Cardiac muscle cell (in vitro differentiated cells and primary cell): ENCODE results near the gene BDKRB1. TPM values are rescaled to one million over a fixed set of nuclear protein-coding genes. Genes with fewer than 3 reads are reported as not detected.
A peak's percentile ranks its signal among the peaks of the same experiment; 100 is the strongest.

Experiments
- DNase-seq, 2 donors: peaks; one replicate each; pipeline versions ENCODE4 v3.0.0 to v3.0.0-alpha.2; 2010 to 2017; ENCODE audit warnings: low read depth in 1 of 2, low spot score in 1 of 2
- H3K27ac ChIP-seq: fragments of 200-600 bp; sonication (generic); 2 replicates; pipeline ENCODE4 v1.5.1; 2016
- H3K27me3 ChIP-seq: fragments of 200-600 bp; sonication (generic); 2 replicates; pipeline ENCODE4 v1.6.0; 2016; ENCODE audit warnings: control low read depth
- H3K36me3 ChIP-seq: fragments of 200-600 bp; sonication (generic); 2 replicates; pipeline ENCODE4 v1.5.1; 2016; ENCODE audit warnings: control low read depth
- H3K4me1 ChIP-seq: fragments of 200-600 bp; sonication (generic); 2 replicates; pipeline ENCODE4 v1.8.1; 2017; ENCODE audit warnings: low read depth, mild to moderate bottlenecking, mixed run types
- H3K4me3 ChIP-seq: fragments of 200-600 bp; sonication (generic); 2 replicates; pipeline ENCODE4 v1.5.1; 2016; ENCODE audit warnings: mild to moderate bottlenecking
- H3K9me3 ChIP-seq: fragments of 200-600 bp; sonication (generic); 2 replicates; pipeline ENCODE4 v1.5.1; 2017; ENCODE audit warnings: low read depth, mild to moderate bottlenecking, control low read depth
- CTCF ChIP-seq: IDR thresholded peaks from 2 replicates; pipeline ENCODE4 v1.5.1; 2012; ENCODE audit warnings: low read depth, mild to moderate bottlenecking, low read length
- polyA plus RNA-seq: library from polyadenylated mRNA; unstranded; fragments of >200 nt; fragmentation: Nextera tagmentation; extraction: Ambion mirVana; gene quantifications from 2 replicates; pipeline ENCODE4 v1.2.1, GENCODE V29; 2016
- total RNA-seq: library from RNA; depleted of rRNA; stranded (reverse); fragments of >200 nt; gene quantifications from 2 replicates; pipeline ENCODE4 v1.2.3, GENCODE V29; 2016

Gene BDKRB1
- total and polyA plus RNA-seq, 2 experiments from 2014 or later: 0.09 TPM; not detected in 1

GRCh38 chr14:96225745-96226151 is 30.3 kb upstream of the BDKRB1 start:
- TF ChIP-seq CTCF: peak; percentile 19
- Histone ChIP-seq H3K9me3 (no peaks in the 10 kb centered on the region), H3K4me3 (no peak overlapping the region), H3K27ac (no peak overlapping the region), H3K36me3 (no peaks in the 10 kb centered on the region), H3K27me3 (no peaks in the 10 kb centered on the region), H3K4me1 (no peaks in the 10 kb centered on the region)
- DNase-seq: peak; percentile 31 to 55

- no peaks in the 10 kb centered on the region for H3K9me3 ChIP-seq
- no peak for TF ChIP-seq CTCF
- DNase-seq: no peak
- no peaks in the 10 kb centered on the region for H3K4me1 ChIP-seq
- H3K4me3 ChIP-seq: no peak overlapping the region
- H3K27me3 ChIP-seq: no peaks in the 10 kb centered on the region
- H3K27ac ChIP-seq: no peak overlapping the region
- no peaks in the 10 kb centered on the region for H3K36me3 ChIP-seq
Measured at GRCh38 chr14:96227428-96227827, 28.6 kb upstream of the BDKRB1 start.

GRCh38 chr14:96229315-96229714 is 26.7 kb upstream of the BDKRB1 start:
- H3K4me1 ChIP-seq: no peaks in the 10 kb centered on the region
- no peaks in the 10 kb centered on the region for H3K9me3 ChIP-seq
- TF ChIP-seq CTCF: no peak
- H3K27me3 ChIP-seq: no peaks in the 10 kb centered on the region
- no peaks in the 10 kb centered on the region for H3K36me3 ChIP-seq
- no peak overlapping the region for H3K4me3 ChIP-seq
- DNase-seq: peak in 1 of 2 donors; percentile 48
- no peak overlapping the region for H3K27ac ChIP-seq

GRCh38 chr14:96231056-96231455 is 25.0 kb upstream of the BDKRB1 start:
- no peak for TF ChIP-seq CTCF
- no peaks in the 10 kb centered on the region for H3K4me1 ChIP-seq
- no peak overlapping the region for H3K27ac ChIP-seq
- no peak for DNase-seq
- no peaks in the 10 kb centered on the region for H3K36me3 ChIP-seq
- no peak overlapping the region for H3K4me3 ChIP-seq
- no peaks in the 10 kb centered on the region for H3K9me3 ChIP-seq
- H3K27me3 ChIP-seq: no peaks in the 10 kb centered on the region

- no peak overlapping the region for H3K27ac ChIP-seq
- no peak overlapping the region for H3K4me3 ChIP-seq
- no peak for TF ChIP-seq CTCF
- DNase-seq: no peak
- H3K36me3 ChIP-seq: no peaks in the 10 kb centered on the region
- H3K9me3 ChIP-seq: no peaks in the 10 kb centered on the region
- no peaks in the 10 kb centered on the region for H3K27me3 ChIP-seq
- H3K4me1 ChIP-seq: no peaks in the 10 kb centered on the region
Measured at GRCh38 chr14:96231526-96232130, 24.4 kb upstream of the BDKRB1 start.
